H1 (cell line): ENCODE measurements around the gene IRF7. TPM values are rescaled to one million over a fixed set of nuclear protein-coding genes. Genes with fewer than 3 reads are reported as not detected.

Experiments
- CTCF ChIA-PET: fragments of 300-600 bp; sonication (Branson Sonifier 250); formaldehyde crosslinking; loops from one replicate; lab custom pipeline; 2021; ENCODE audit not compliant: partially characterized antibody; lab: Charles Lee
- POLR2A ChIA-PET: fragments of 300-600 bp; sonication (Branson Sonifier 250); formaldehyde crosslinking; loops from one replicate; lab custom pipeline; 2021; ENCODE audit warnings: inconsistent platforms; ENCODE audit not compliant: partially characterized antibody; lab: Charles Lee
- DNase-seq, 2 experiments: peaks; one replicate each; pipeline versions ENCODE4 v3.0.0 to v3.0.0-alpha.2; 2010 to 2022; ENCODE audit warnings: low spot score in 2 of 2, low read depth in 1 of 2, mixed read lengths in 1 of 2
- FAIRE-seq: peaks from 2 replicates; lab custom pipeline; 2011; peaks lifted over from hg19 to GRCh38; lab: Jason Lieb, UNC
- H2AFZ ChIP-seq: 2 replicates; pipeline ENCODE4 v1.8.1; 2012; ENCODE audit warnings: low read length, inconsistent platforms
- H2AK5ac ChIP-seq: 2 replicates; pipeline ENCODE4 v1.6.1; 2013; ENCODE audit warnings: low read depth, low read length
- H2BK120ac ChIP-seq: replicated peaks from 2 replicates; pipeline ENCODE3; 2013; ENCODE audit warnings: low read depth, low read length, inconsistent platforms
- H2BK12ac ChIP-seq: 2 replicates; pipeline ENCODE4 v1.6.1; 2013; ENCODE audit warnings: low read depth, low read length
- H2BK15ac ChIP-seq: 2 replicates; pipeline ENCODE4 v1.6.1; 2013; ENCODE audit warnings: low read length
- H2BK20ac ChIP-seq: 2 replicates; pipeline ENCODE4 v1.6.1; 2013; ENCODE audit warnings: low read length
- H2BK5ac ChIP-seq: 2 replicates; pipeline ENCODE4 v1.6.1; 2013; ENCODE audit warnings: low read depth, low read length
- H3K14ac ChIP-seq: 2 replicates; pipeline ENCODE4 v1.6.1; 2013; ENCODE audit warnings: inconsistent platforms; ENCODE audit not compliant: insufficient read length
- H3K18ac ChIP-seq: 2 replicates; pipeline ENCODE4 v1.6.1; 2013; ENCODE audit warnings: low read length; ENCODE audit errors: extremely low read depth
- H3K23ac ChIP-seq: 2 replicates; pipeline ENCODE4 v1.6.1; 2013; ENCODE audit warnings: inconsistent platforms; ENCODE audit not compliant: insufficient read length
- H3K23me2 ChIP-seq: 2 replicates; pipeline ENCODE4 v1.6.1; 2013; ENCODE audit warnings: low read depth, low read length
- H3K27ac ChIP-seq: 2 replicates; pipeline ENCODE4 v1.6.1; 2011; ENCODE audit warnings: low read depth, low read length, inconsistent platforms
- H3K27me3 ChIP-seq, 4 experiments: replicated peaks in 1 of 4; 1 replicate in 1 of 4; 2 replicates in 3 of 4; pipeline versions ENCODE4 v1.6.1 to v1.8.1; 2011 to 2013; ENCODE audit warnings: low read length in 3 of 4, mild to moderate bottlenecking in 3 of 4, inconsistent platforms in 2 of 4, mixed read lengths in 2 of 4, moderate library complexity in 1 of 4; ENCODE audit not compliant: control insufficient read depth in 3 of 4, insufficient read depth in 3 of 4; ENCODE audit errors: extremely low read depth in 1 of 4
- H3K36me3 ChIP-seq, 4 experiments: 2 replicates each; pipeline versions ENCODE4 v1.6.1 to v1.8.1; 2011 to 2013; ENCODE audit warnings: mild to moderate bottlenecking in 4 of 4, low read length in 3 of 4, moderate library complexity in 2 of 4, control low read depth in 1 of 4, inconsistent platforms in 1 of 4; ENCODE audit not compliant: insufficient read depth in 4 of 4, control insufficient read depth in 2 of 4
- H3K4ac ChIP-seq: replicated peaks from 2 replicates; pipeline ENCODE3; 2013; ENCODE audit warnings: low read length, low read depth, mixed read lengths, inconsistent platforms; ENCODE audit not compliant: insufficient read length
- H3K4me1 ChIP-seq, 4 experiments: replicated peaks in 1 of 4; 1 replicate in 1 of 4; 2 replicates in 3 of 4; pipeline versions ENCODE4 v1.6.1 to v1.8.1; 2011 to 2013; ENCODE audit warnings: low read length in 3 of 4, inconsistent platforms in 2 of 4, mixed read lengths in 1 of 4; ENCODE audit not compliant: insufficient read depth in 4 of 4, control insufficient read depth in 3 of 4
- H3K4me2 ChIP-seq, 2 experiments: 2 replicates each; pipeline versions ENCODE4 v1.6.1 to v1.8.1; 2011 to 2013; ENCODE audit warnings: low read depth in 2 of 2, low read length in 2 of 2, control low read depth in 1 of 2, inconsistent platforms in 1 of 2, mild to moderate bottlenecking in 1 of 2; ENCODE audit not compliant: insufficient read depth in 1 of 2
- H3K4me3 ChIP-seq, 4 experiments: fragments of 200-600, 300-600 bp in 1 of 4; sonication (generic), shearing (Covaris generic), sonication (Bioruptor Twin) in 1 of 4; 2 replicates each; pipeline versions ENCODE4 v1.5.1 to v1.8.1; 2011 to 2016; ENCODE audit warnings: low read length in 4 of 4, low read depth in 3 of 4, control low read depth in 2 of 4, inconsistent platforms in 2 of 4, mild to moderate bottlenecking in 2 of 4, mixed read lengths in 1 of 4, moderate library complexity in 1 of 4; ENCODE audit not compliant: insufficient read depth in 2 of 4; ENCODE audit errors: extremely low read depth in 1 of 4
- H3K56ac ChIP-seq: replicated peaks from 2 replicates; pipeline ENCODE3; 2013; ENCODE audit warnings: low read depth, mild to moderate bottlenecking, mixed read lengths, low read length, inconsistent platforms; ENCODE audit not compliant: insufficient read length
- H3K79me1 ChIP-seq: 2 replicates; pipeline ENCODE4 v1.6.1; 2013; ENCODE audit warnings: low read depth, low read length, control low read depth
- H3K79me2 ChIP-seq, 2 experiments: 2 replicates each; pipeline versions ENCODE4 v1.6.1 to v1.8.1; 2012 to 2013; ENCODE audit warnings: low read length in 2 of 2, mild to moderate bottlenecking in 2 of 2, inconsistent platforms in 1 of 2; ENCODE audit not compliant: insufficient read depth in 2 of 2, control insufficient read depth in 1 of 2
- H3K9ac ChIP-seq, 4 experiments: replicated peaks in 1 of 4; 1 replicate in 1 of 4; 2 replicates in 3 of 4; pipeline versions ENCODE4 v1.6.1 to v1.8.1; 2011 to 2013; ENCODE audit warnings: low read depth in 3 of 4, low read length in 3 of 4, control low read depth in 2 of 4, mild to moderate bottlenecking in 2 of 4, moderate library complexity in 2 of 4, inconsistent platforms in 1 of 4; ENCODE audit errors: extremely low read depth in 1 of 4
- H3K9me3 ChIP-seq, 2 experiments: 2 replicates each; pipeline versions ENCODE4 v1.6.1 to v1.8.1; 2012 to 2013; ENCODE audit warnings: mild to moderate bottlenecking in 2 of 2, moderate library complexity in 2 of 2, control low read depth in 1 of 2, inconsistent platforms in 1 of 2, low read depth in 1 of 2, low read length in 1 of 2, mixed read lengths in 1 of 2; ENCODE audit not compliant: insufficient read depth in 2 of 2
- H4K20me1 ChIP-seq, 2 experiments: replicated peaks in 1 of 2; 2 replicates each; pipeline versions ENCODE3 to v1.8.1; 2011 to 2013; ENCODE audit warnings: inconsistent platforms in 2 of 2, low read length in 2 of 2, mild to moderate bottlenecking in 1 of 2; ENCODE audit not compliant: insufficient read depth in 2 of 2, control insufficient read depth in 1 of 2
- H4K5ac ChIP-seq: 2 replicates; pipeline ENCODE4 v1.6.1; 2013; ENCODE audit warnings: low read length, low read depth, mixed read lengths, inconsistent platforms; ENCODE audit not compliant: insufficient read length
- H4K8ac ChIP-seq: 2 replicates; pipeline ENCODE4 v1.8.0; 2013; ENCODE audit warnings: mild to moderate bottlenecking, moderate library complexity, low read length, inconsistent platforms; ENCODE audit not compliant: insufficient read depth; ENCODE audit errors: extremely low read depth
- H4K91ac ChIP-seq: replicated peaks from 2 replicates; pipeline ENCODE3; 2013; ENCODE audit warnings: low read length, mixed read lengths, inconsistent platforms; ENCODE audit not compliant: insufficient read length
- CREB1 ChIP-seq: IDR thresholded peaks from 2 replicates; pipeline ENCODE4 v1.6.1; 2012; ENCODE audit warnings: inconsistent platforms
- EZH2 ChIP-seq: fragments of 200-600 bp; sonication (generic); IDR thresholded peaks from 2 replicates; pipeline ENCODE4 v1.7.1; 2012; ENCODE audit warnings: low read depth, mild to moderate bottlenecking, moderate library complexity, low read length, inconsistent platforms; ENCODE audit not compliant: severe bottlenecking
- FOSL1 ChIP-seq: IDR thresholded peaks from 2 replicates; pipeline ENCODE4 v1.6.1; 2011; ENCODE audit warnings: mild to moderate bottlenecking, low read depth, low read length, moderate library complexity; ENCODE audit not compliant: insufficient read depth
- HDAC2 ChIP-seq, 2 experiments: fragments of 300-600 bp in 1 of 2; sonication (generic) in 1 of 2; IDR thresholded peaks; 2 replicates each; pipeline ENCODE4 v1.6.1; 2011 to 2012; ENCODE audit warnings: low read depth in 2 of 2, low read length in 2 of 2, mild to moderate bottlenecking in 2 of 2, moderate library complexity in 2 of 2, borderline replicate concordance in 1 of 2, inconsistent platforms in 1 of 2
- KDM1A ChIP-seq: fragments of 200-600, 300-600 bp; sonication (generic); IDR thresholded peaks from 2 replicates; pipeline ENCODE4 v1.7.1; 2016; ENCODE audit warnings: mild to moderate bottlenecking, low read length, borderline replicate concordance
- KDM4A ChIP-seq: IDR thresholded peaks from one replicate; pipeline ENCODE4 v1.7.1; 2012; ENCODE audit warnings: low read depth, mild to moderate bottlenecking, moderate library complexity, low read length, inconsistent platforms; ENCODE audit not compliant: severe bottlenecking
- MAX ChIP-seq: IDR thresholded peaks from 2 replicates; pipeline ENCODE4 v1.6.1; 2012; ENCODE audit warnings: inconsistent platforms
- POLR2AphosphoS5 ChIP-seq: IDR thresholded peaks from 2 replicates; pipeline ENCODE4 v1.6.1; 2011; ENCODE audit warnings: low read depth, low read length
- RXRA ChIP-seq: IDR thresholded peaks from 2 replicates; pipeline ENCODE4 v1.6.1; 2011; ENCODE audit warnings: low read depth, mild to moderate bottlenecking, low read length, moderate library complexity; ENCODE audit not compliant: insufficient read depth
- SAP30 ChIP-seq: fragments of 300-600 bp; sonication (generic); IDR thresholded peaks from 2 replicates; pipeline ENCODE4 v1.7.1; 2012; ENCODE audit warnings: low read length, moderate library complexity, mild to moderate bottlenecking, inconsistent platforms; ENCODE audit not compliant: insufficient read depth, insufficient replicate concordance
- SRF ChIP-seq: IDR thresholded peaks from 2 replicates; pipeline ENCODE4 v1.6.1; 2011; ENCODE audit warnings: mild to moderate bottlenecking, low read depth, low read length, moderate library complexity
- WGBS, 2 experiments: shearing (Covaris generic) in 1 of 2; methylation state at CpG; one replicate each; pipeline versions ENCODE4 v1.1.6 to v1.1.7; 2013 to 2015; ENCODE audit warnings: low lambda C conversion rate in 2 of 2, mixed read lengths in 2 of 2, inconsistent platforms in 1 of 2, low coverage in 1 of 2, missing lambda C conversion rate in 1 of 2; ENCODE audit not compliant: insufficient replicate concordance in 2 of 2, insufficient coverage in 1 of 2, insufficient read length in 1 of 2; ENCODE audit errors: extremely low coverage in 1 of 2, missing lambda C conversion rate in 1 of 2; 5-methylcytosine and 5-hydroxymethylcytosine counted together
- polyA plus RNA-seq, 7 experiments: library from polyadenylated mRNA; depleted of rRNA in 3 of 7; stranded (reverse) in 5 of 7; unstranded in 2 of 7; fragments of >200 nt in 5 of 7; fragments of 200-250 nt in 2 of 7; gene quantifications; 1 replicate in 5 of 7; 2 replicates in 1 of 7; 4 replicates in 1 of 7; pipeline versions ENCODE4 v1.2.1 to v1.2.3, GENCODE V29; 2011 to 2013; ENCODE audit warnings: missing spikeins in 2 of 7, mixed read lengths in 2 of 7
- total RNA-seq: library from RNA; stranded (reverse); fragmentation: NEBNext Ultra II Directional; extraction: Animal tissue kit (Norgen Biotek cat#: 25700); gene quantifications from 2 replicates; pipeline ENCODE4 v1.2.1, GENCODE V29; 2021

The IRF7 gene
- total and polyA plus RNA-seq, 2 of the 8 experiments (the other 6 are each of a cell fraction or from before 2014, with no cell fraction given), result 9.1 to 9.6 TPM

GRCh38 chr11:640021-640706, 24.4 kb upstream of the IRF7 start:
- CTCF ChIA-PET, result interaction anchor here (0.7 to 1.8 kb wide), 4 partner anchors 15 to 116 kb away, joined by 3 to 4 read pairs (median 3); no protein-coding TSS in a partner anchor
- WGBS, 2 experiments, result 26% methylated on average over 34 of the region's 69 CpGs; no CpG with 5 or more reads in 1 of the 2 experiments
- H3K9ac ChIP-seq, result no peak overlapping the region
- TF ChIP-seq MAX (no peak), HDAC2 (IDR thresholded peaks at IDR 0.05; ENCODE audit: borderline replicate concordance in 1 of 2, low read depth in 2 of 2, low read length in 2 of 2) (no peak), KDM1A (no peak), SAP30 (no peak), EZH2 (peak; percentile 4), SRF (no peak), POLR2AphosphoS5 (peak; percentile 74; the same call in 1 of the 2 replicates), KDM4A (no peak), RXRA (no peak), FOSL1 (no peak), CREB1 (peak; percentile 86)

More at GRCh38 chr11:640021-640706, 24.4 kb upstream of the IRF7 start:
- H3K23me2 ChIP-seq, result peaks cover 21% of the 10 kb centered on the region; the same call in 1 of the 2 replicates
- DNase-seq, result peak in 1 of 2 experiments; percentile 63
- H4K91ac ChIP-seq, result no peak overlapping the region
- H3K23ac ChIP-seq, result no peak overlapping the region
- H4K8ac ChIP-seq, result peak overlapping the region; percentile 57
- H4K5ac ChIP-seq, result no peak overlapping the region
- no peak overlapping the region for H3K14ac ChIP-seq
- no peak overlapping the region for H3K56ac ChIP-seq
- no peak overlapping the region for H2AFZ ChIP-seq
- H3K27me3 ChIP-seq, result peaks cover 21 to 47% (median 42%) of the 10 kb centered on the region in 4 experiments
- peaks cover 0 to 30% (median 20%) of the 10 kb centered on the region in 4 experiments; a peak in 6 of 7 replicates for H3K4me1 ChIP-seq
- peaks cover 0 to 5% of the 10 kb centered on the region in 2 experiments for H4K20me1 ChIP-seq
- no peak overlapping the region for H2BK120ac ChIP-seq
- H3K4me2 ChIP-seq, result peak overlapping the region; percentile 44 to 91
- no peak overlapping the region for H2AK5ac ChIP-seq
- H3K79me2 ChIP-seq, result no peaks in the 10 kb centered on the region
- H3K4me3 ChIP-seq, result peak overlapping the region in 2 of 4 experiments; percentile 36 to 60; a peak in 3 of 8 replicates
- no peaks in the 10 kb centered on the region for H3K79me1 ChIP-seq
- H2BK20ac ChIP-seq, result no peak overlapping the region
- H2BK12ac ChIP-seq, result no peak overlapping the region; the same call in 1 of the 2 replicates
- POLR2A ChIA-PET, result interaction anchor here (1.1 to 2.7 kb wide), 11 partner anchors 11 to 149 kb away, joined by 3 to 10 read pairs (median 6); partner anchors contain the start of gene TALDO1
- no peaks in the 10 kb centered on the region; a peak in 1 of 4 replicates for H3K9me3 ChIP-seq
- no peak for FAIRE-seq
- H3K27ac ChIP-seq, result no peak overlapping the region
- H3K18ac ChIP-seq, result peak overlapping the region; percentile 60; the same call in 1 of the 2 replicates
- peak overlapping the region; percentile 53 for H3K4ac ChIP-seq
- peaks cover 0 to 3% (median 0%) of the 10 kb centered on the region in 4 experiments; a peak in 1 of 8 replicates for H3K36me3 ChIP-seq
- no peak overlapping the region for H2BK5ac ChIP-seq
- no peak overlapping the region for H2BK15ac ChIP-seq
